ENCODE measurements around the gene MYL10. TPM values are rescaled to one million over a fixed set of nuclear protein-coding genes. Genes with fewer than 3 reads are reported as not detected.

Gene MYL10
- total RNA-seq, 3 donors from 2014 or later: not detected

- no peaks in the 10 kb centered on the region for H3K9me3 ChIP-seq
- no peak for TF ChIP-seq CTCF (IDR thresholded peaks at IDR 0.05)
- no peak for DNase-seq
- H3K36me3 ChIP-seq (ENCODE audit: low read depth): no peaks in the 10 kb centered on the region
- peaks cover 11% of the 10 kb centered on the region for H3K4me1 ChIP-seq (ENCODE audit: low read depth)
- ATAC-seq: no peak
- intact Hi-C loops (cut with DNase I, micrococcal nuclease): loop anchor here in 1 of 2 donors (5.0 to 10.0 kb wide), 2 partner anchors 65 to 673 kb away; no protein-coding TSS in a partner anchor
- H3K4me3 ChIP-seq: no peak overlapping the region
Measured at GRCh38 chr7:101599787-101600186, 29.3 kb downstream of the MYL10 start.

- ATAC-seq (peak; percentile 1), DNase-seq (no peak)
- no peaks in the 10 kb centered on the region for H3K36me3 ChIP-seq (ENCODE audit: low read depth)
- no peak overlapping the region for H3K4me3 ChIP-seq
- H3K4me1 ChIP-seq (ENCODE audit: low read depth): peaks cover 11% of the 10 kb centered on the region
- intact Hi-C loops (cut with DNase I, micrococcal nuclease): no loop called here
- no peaks in the 10 kb centered on the region for H3K9me3 ChIP-seq
- no peak for TF ChIP-seq CTCF (IDR thresholded peaks at IDR 0.05)
Measured at GRCh38 chr7:101598986-101599771, 29.9 kb downstream of the MYL10 start.

DNA sequence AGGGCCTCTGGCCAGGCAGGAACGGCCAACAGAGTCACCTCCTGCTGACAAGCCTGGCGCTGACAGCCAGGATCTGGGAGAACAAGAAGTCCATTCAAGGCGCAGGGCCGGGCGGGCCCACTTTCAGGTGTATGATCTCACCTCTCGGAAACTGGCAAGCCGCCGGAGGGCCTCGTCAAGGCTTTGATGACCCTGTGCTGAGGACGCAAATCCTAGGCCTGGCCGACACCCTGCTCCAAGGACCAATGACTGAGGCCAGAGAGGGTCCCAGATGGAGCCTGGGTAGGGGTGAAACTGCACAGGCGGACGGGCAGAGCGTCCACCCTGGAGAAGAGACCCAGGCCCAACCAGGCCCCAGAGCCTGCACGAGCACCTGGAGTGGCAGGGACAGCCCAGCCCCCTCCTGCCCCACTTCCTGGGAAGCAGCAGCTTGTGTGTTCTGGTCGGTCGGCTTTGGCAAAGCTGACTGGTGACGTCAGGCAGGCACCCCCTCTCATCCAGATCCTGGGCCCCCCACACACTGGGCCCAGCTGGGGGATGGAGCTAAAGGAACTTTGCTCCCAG is 30.6 kb downstream of the MYL10 start:
- no peak for TF ChIP-seq CTCF (IDR thresholded peaks at IDR 0.05)
- peak; percentile 87 for ATAC-seq
- Histone ChIP-seq H3K4me3 (no peak overlapping the region), H3K36me3 (ENCODE audit: low read depth) (no peaks in the 10 kb centered on the region), H3K4me1 (ENCODE audit: low read depth) (peaks cover 11% of the 10 kb centered on the region), H3K9me3 (no peaks in the 10 kb centered on the region)
- intact Hi-C loops (cut with DNase I, micrococcal nuclease): no loop called here
- peak; percentile 88 to 89 (median 88) for DNase-seq

- no peak for TF ChIP-seq CTCF (IDR thresholded peaks at IDR 0.05)
- intact Hi-C loops (cut with DNase I, micrococcal nuclease): no loop called here
- no peak for DNase-seq
- Histone ChIP-seq H3K4me3 (no peak overlapping the region), H3K36me3 (ENCODE audit: low read depth) (no peaks in the 10 kb centered on the region), H3K4me1 (ENCODE audit: low read depth) (peaks cover 11% of the 10 kb centered on the region), H3K9me3 (no peaks in the 10 kb centered on the region)
- ATAC-seq: no peak
Measured at GRCh38 chr7:101597941-101598340, 31.2 kb downstream of the MYL10 start.

GRCh38 chr7:101596898-101597297 is 32.2 kb downstream of the MYL10 start:
- DNase-seq: no peak
- no peak for TF ChIP-seq CTCF (IDR thresholded peaks at IDR 0.05)
- Histone ChIP-seq H3K9me3 (no peaks in the 10 kb centered on the region), H3K36me3 (ENCODE audit: low read depth) (no peaks in the 10 kb centered on the region), H3K4me1 (ENCODE audit: low read depth) (peaks cover 9% of the 10 kb centered on the region), H3K4me3 (no peak overlapping the region)
- no peak for ATAC-seq
- intact Hi-C loops (cut with DNase I, micrococcal nuclease): no loop called here

Data from mucosa of descending colon (tissue), 3 donors.